LNCaP clone FGC (cell line): Measurements from ENCODE around the gene CLCN7.

Experiments
- DNase-seq: peaks from one replicate; pipeline ENCODE4 v3.0.0-alpha.2; 2011; ENCODE audit warnings: low read depth
- H3K4me3 ChIP-seq: 2 replicates; pipeline ENCODE4 v1.5.1; 2011; ENCODE audit warnings: mild to moderate bottlenecking, low read depth, low read length, control low read depth
- TF ChIP-seq, protein P1 (sequence below): IDR thresholded peaks from 2 replicates; pipeline ENCODE4 v1.5.1; 2012; ENCODE audit warnings: mild to moderate bottlenecking; ENCODE audit not compliant: control insufficient read depth, insufficient read depth; ENCODE audit errors: extremely low read depth

Gene CLCN7

GRCh38 chr16:1438229-1439057 is 36.4 kb downstream of the CLCN7 start:
- H3K4me3 ChIP-seq = no peak overlapping the region
- no peak for DNase-seq
- TF ChIP-seq, protein P1, sequence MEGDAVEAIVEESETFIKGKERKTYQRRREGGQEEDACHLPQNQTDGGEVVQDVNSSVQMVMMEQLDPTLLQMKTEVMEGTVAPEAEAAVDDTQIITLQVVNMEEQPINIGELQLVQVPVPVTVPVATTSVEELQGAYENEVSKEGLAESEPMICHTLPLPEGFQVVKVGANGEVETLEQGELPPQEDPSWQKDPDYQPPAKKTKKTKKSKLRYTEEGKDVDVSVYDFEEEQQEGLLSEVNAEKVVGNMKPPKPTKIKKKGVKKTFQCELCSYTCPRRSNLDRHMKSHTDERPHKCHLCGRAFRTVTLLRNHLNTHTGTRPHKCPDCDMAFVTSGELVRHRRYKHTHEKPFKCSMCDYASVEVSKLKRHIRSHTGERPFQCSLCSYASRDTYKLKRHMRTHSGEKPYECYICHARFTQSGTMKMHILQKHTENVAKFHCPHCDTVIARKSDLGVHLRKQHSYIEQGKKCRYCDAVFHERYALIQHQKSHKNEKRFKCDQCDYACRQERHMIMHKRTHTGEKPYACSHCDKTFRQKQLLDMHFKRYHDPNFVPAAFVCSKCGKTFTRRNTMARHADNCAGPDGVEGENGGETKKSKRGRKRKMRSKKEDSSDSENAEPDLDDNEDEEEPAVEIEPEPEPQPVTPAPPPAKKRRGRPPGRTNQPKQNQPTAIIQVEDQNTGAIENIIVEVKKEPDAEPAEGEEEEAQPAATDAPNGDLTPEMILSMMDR = no peak

DNA sequence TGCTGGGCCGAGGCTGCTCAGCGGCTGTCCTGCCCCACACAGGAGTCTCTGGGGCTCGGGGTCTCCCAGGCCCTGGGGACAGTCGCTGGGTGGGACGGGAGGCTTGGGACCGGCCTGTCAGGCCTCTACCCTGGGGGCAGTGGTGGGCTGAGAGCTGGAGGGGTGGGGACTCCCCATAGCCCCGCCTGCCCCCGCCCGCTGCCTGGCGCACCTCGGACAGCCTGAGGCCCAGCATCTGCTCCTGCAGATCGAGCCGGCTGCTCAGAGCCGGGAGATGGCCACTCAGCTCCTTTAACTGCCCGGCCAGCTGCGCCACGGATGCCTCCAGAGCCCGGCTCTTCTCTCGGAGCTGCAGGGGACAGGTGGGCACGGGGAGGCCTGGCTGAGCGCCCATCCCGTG is 37.2 kb downstream of the CLCN7 start:
- DNase-seq = no peak
- no peak overlapping the region for H3K4me3 ChIP-seq
- TF ChIP-seq, protein P1 = no peak

- TF ChIP-seq, protein P1 = no peak
- H3K4me3 ChIP-seq = no peak overlapping the region
- no peak for DNase-seq
These were observed 38.0 kb downstream of the CLCN7 start for GRCh38 chr16:1436731-1437355.

- DNase-seq = no peak
- TF ChIP-seq, protein P1 = peak; percentile 13; the same call in 1 of the 2 replicates
- no peak overlapping the region for H3K4me3 ChIP-seq
These were observed 38.7 kb downstream of the CLCN7 start for GRCh38 chr16:1435921-1436697.

- no peak for DNase-seq
- H3K4me3 ChIP-seq = no peak overlapping the region
- TF ChIP-seq, protein P1 = no peak
These were observed 39.9 kb downstream of the CLCN7 start for GRCh38 chr16:1434644-1435592.

- no peak for DNase-seq
- TF ChIP-seq, protein P1 = no peak
- H3K4me3 ChIP-seq = no peak overlapping the region
These were observed 41.1 kb downstream of the CLCN7 start for GRCh38 chr16:1433756-1434155.
